Measurements from ENCODE around the gene ATP2C2.
"Not testable (repeated sequence)": the region's sequence is repeated elsewhere in the genome, so short reads cannot be mapped to it uniquely, and the experiment has no call there.

ATP2C2 gene

DNA sequence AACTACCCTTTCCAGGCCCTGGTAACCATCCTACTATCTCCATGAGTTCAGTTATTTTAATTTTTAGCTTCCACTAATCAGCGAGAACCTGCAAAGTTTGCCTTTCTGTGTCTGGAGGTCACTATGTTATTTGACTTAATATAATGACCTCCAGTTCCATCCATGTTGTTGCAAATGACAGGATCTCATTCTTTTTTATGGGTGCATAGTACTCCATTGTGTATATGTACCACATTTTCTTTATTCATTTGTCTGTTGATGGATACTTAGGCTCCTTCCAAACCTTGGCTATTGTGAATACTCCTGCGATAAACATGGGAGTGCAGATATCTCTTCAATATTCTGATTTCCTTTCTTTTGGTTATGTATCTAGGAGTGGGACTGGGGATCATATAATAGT, 31.6 kb downstream of the ATP2C2 start:
- DNase-seq, result not testable (repeated sequence)

DNA sequence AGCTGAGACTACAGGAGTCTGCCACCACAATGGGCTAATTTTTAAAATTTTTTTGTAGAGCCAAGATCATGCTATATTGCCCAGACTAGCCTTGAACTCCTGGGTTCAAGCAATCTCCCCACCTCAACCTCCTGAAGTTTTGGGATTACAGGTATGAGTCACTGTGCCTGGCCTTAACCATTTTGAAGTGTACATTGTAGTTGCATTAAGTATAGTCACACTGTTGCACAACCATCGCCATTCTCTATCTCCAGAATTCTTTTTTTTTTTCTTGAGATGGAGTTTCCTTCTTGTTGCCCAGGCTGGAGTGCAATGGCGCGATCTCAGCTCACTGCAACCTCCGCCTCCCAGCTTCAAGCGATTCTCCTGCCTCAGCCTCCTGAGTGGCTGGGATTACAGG, 35.1 kb downstream of the ATP2C2 start:
- DNase-seq, result not testable (repeated sequence)

DNA sequence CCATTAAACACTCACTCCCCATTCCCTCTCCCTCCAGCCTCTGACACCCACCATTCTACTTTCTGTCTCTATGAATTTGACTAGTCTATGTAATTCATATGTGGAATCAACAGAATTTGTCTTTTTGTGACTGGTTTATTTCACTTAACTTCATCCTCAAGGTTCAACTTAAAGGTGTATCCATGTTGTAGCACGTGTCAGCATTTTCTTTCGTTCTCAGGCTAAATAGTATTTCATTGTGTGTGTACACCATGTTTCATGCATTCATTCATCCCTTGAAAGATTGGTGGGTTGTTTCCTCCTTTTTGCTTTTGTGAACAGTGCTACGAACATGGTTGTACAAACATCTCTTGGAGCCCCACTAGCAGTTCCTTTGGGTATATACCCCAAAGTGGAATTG, 36.0 kb downstream of the ATP2C2 start:
- DNase-seq, result no peak

DNA sequence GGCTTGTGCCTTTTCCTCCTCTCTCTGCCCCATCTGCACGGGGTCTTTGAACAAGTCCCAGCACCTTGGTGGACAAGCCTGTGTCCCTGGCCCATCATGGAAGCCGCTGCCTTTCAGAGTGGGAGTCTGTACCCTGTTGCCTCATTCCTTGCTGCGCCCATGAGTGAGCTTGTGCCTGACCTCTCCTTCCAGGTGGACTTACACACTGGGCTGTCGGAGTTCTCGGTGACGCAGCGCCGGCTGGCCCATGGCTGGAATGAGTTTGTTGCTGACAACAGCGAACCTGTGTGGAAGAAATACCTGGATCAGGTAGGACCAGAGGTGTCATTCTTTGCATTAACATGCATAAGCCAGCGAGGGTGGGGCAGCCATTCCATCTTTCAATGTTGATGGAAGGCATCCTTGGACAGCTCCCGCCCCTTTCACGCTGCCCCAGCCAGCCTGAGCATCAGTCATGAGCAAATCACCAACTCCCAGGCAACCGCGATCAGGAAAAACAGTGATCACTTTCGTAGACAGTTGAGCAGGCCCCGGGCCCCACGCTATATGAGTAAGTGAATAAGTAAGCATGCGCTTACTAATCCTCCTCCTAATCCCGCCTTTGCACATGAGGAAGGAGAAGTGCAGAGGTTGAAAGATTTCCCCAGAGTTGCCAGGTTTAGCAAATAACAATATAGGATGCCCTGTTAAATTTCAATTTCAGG, 36.8 kb downstream of the ATP2C2 start:
- DNase-seq, result no peak

DNA sequence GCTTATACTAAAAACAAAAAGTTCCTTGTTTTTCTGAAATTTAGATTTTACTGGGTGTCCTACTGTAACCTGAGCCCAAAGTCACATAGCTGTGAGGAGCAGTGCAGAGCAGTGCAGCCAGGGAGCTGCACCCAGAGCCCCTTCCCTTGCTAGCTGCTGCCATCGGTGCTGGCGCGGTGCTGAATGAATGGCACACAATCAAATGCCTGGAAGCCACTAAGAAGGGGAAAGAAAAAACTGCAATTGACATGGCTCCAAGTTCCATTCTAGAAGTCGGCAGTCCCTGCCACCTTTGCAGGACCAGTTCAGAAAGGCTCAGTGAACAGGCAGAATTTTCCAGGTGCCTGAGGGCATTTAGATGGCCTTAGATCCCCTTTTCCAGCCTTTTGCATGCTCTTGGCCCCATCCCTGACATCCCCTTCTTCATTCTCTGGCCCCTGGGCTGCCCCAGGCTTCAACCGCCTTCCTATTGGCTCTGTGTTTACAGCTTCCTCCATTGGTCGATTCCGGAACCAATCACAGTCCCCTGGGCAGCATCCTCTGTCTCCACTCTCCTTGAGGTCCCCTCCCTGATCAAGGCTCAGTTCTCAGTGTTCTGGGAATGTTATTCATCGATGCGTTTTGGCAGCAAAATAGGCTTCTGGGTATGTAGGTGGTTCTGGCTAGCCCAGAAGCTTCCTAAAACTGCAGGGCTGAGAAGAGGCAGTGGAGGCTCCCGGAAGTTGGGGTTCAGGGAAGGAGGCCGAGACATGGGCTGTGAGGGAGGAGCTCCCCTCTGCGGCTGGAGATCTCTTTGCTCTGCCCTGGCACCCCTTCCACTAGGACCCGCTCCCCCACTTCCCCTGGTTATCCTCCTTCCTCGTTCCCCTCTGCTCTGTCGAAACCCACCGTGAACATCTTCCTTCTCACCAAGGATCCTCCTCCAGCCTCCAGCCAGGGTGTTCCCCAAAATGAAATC, 37.9 kb downstream of the ATP2C2 start:
- DNase-seq, result no peak

DNA sequence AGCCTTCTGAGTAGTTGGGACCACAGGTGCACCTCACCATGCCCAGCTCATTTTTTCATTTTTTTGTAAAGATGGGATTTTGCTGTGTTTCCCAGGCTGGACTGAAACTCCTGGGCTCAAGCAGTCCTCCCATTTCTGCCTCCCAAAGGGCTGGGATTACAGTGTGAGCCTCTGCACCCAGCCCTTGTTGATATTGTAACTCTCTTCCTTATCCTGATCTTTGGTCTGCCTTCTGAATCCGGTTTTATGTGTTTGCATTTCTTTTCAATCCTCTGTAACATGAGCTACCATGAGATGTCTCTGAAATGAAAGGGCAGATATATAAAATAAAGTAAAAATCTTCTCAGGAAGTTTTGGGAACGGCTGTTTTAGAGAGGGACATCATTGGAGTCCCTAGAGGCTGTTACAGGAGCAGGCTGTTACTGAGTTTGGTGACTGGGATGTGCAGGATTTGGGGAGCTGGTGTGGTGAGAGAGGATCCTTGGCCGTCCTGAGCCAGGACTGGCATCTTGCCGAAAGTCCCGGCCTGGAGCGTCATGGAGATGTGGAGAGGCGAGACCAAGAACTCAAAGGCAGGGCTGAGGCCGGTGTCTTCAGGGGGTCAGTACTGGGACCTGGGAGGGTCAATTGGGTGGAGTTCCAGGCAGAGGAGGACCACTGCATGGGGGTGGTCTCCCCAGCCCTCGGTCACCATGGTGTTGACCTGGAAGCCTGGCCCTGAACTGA, 39.4 kb downstream of the ATP2C2 start:
- DNase-seq, result no peak

DNA sequence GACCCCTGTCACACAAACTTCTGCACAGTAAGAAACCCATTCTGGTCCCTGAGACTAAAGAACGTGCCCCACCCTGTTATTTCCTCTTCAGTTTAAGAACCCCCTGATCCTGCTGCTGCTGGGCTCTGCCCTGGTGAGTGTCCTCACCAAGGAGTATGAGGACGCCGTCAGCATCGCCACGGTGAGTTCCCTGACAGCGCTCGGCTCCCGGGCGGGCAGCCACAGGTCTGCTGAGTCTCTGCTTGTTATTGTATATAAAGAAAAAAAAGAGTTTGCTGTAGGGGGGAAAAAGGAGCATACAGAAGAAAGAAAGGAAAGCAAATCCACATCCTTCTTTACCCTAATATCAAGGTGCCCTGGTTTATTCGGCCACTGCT, 40.0 kb downstream of the ATP2C2 start:
- no peak for DNase-seq

DNA sequence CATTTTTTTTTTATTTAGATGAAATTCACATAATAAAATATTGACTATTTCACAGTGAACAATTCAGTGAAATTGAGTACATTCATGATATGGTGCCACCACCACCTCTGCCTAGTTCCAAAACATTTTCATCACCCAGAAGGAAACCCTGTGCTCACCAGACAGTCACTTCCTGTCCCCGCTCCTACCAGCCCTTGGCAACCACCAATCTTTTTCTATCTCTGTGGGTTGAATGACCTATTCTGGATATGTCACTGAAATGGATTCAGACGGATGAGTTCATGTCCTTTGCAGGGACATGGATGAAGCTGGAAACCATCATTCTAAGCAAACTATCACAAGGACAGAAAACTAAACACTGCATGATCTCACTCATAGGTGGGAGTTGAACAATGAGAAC, 40.5 kb downstream of the ATP2C2 start:
- DNase-seq, result no peak

DNA sequence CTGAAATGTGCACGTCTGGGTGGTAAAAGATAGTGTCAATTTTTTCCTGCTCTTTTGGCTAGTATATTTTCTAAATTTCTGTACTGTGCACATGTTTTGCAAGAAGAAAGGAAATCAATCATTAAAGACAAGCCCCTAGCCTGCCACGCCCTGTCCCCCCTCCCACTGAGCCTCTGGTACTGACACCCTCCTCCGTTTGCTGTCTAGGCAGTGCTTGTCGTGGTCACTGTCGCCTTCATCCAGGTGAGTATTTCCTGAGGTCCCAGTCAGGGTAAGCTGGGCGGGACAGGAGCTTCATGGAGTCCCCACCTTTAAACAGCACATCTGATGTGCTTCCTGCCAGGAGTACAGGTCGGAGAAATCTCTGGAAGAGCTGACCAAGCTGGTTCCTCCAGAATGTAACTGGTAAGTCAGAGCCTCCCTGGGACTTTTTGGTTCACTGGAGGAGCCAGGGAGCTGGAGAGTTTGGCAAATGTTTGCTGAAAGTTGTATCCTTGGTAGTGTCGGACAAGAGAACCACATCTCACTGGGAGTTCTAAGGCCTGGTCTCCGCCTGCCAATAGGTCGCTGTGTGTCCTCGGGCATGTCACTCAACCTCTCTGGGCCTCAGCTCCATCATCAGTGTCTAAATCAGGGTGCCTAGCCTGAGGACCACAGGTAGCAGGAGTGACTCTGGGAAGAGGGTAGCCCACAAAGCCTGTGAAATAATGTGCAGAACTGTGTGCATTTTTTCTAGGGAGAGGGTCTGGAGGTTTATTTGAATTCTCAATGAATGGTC, 42.2 kb downstream of the ATP2C2 start:
- DNase-seq, result no peak

DNA sequence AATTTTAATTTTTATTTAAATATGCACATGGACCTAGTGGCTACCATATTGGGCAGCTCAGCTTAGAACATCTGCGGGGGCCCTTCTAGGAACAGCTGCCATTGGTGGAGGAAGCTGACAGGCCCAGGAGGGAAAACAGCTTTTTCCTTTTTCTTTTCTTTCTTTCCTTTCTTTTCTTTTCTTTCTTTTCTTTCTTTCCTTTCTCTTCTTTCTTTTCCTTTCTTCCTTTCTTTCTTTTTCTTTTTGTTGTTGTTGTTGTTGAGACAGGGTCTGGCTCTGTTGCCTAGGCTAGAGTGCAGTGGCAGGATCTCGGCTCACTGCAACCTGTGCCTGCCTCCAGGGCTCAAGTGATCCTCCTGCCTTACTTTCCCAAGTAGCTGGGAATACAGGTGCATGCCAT, 43.4 kb downstream of the ATP2C2 start:
- no peak for DNase-seq

DNA sequence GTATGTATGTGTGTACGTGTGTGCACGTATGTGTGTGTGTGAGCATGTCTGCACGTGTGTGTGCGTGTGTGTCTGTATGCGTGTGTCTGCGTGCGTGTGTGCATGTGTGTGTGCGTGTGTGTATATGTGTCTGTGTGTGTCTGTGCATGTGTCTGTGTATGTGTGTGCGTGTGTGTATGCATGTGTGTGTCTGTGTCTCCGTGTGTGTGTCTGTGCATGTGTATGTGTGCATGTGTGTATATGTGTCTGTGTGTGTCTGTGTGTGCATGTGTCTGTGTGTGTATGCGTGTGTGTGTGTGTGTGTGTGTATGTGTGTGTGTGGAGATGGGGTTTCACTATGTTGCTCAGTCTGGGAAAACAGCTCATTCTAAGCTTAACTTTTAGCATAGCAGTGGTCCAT, 43.9 kb downstream of the ATP2C2 start:
- no peak for DNase-seq

DNA sequence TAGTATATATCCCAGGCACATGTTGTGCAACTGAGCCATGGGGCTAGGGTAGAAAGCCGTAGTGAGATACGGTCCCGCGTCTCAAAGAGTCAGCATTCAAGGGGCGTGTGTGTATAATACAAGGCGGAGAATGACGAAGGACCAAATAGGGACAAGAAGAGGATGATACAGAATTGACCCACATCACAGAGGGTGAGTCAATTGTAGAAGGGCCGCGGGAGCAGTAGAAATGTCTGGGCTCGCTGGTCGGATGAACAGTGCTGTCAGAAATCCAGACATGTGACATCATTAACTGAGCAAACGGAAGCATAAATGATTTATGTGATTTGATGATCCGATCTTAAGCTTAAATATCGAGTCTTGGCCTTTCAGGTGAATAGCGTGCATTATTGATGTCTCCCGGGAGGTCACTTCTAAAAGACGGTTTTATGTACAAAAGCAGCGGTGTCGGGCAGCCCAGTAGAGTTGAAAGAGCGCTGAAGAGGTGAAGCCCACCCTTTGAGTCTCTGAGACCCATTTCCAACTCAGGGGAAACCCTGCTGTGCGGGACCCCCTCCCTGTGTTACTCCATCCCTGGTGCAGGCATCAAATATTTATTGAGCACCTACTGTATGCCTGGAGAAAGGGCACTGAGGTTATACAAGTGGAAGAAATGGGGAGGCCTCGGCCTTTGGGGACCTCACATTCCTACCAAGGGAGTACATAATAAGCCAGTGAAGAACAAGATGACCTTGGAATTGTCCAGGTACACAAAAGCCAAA, 45.1 kb downstream of the ATP2C2 start:
- no peak for DNase-seq

DNA sequence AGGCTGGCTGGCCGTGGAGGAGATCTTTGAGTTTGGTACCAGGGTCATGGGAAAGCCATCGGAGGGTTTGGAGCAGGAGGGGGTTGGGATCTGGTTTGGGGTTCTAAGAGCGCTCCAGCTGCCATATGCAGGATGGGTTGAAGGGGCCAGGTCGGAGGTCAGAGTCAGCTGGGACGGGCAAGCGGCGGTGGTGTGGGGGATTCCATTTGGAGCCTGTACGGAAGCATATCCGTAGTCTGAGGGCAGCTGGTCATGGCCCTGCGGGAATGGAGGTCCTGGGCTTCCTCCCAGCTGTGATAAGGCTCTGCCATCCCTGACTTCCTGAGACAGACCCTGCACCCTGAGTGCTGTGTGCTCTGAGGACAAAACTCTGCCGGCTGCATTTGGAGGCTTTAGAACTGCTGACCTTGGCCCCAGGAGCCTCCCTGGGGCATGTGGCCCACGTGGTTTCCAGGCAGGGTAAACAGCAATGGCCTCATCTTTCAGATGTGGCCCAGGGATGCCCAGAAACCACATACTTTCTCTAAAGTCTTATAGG, 46.5 kb downstream of the ATP2C2 start:
- no peak for DNase-seq

DNA sequence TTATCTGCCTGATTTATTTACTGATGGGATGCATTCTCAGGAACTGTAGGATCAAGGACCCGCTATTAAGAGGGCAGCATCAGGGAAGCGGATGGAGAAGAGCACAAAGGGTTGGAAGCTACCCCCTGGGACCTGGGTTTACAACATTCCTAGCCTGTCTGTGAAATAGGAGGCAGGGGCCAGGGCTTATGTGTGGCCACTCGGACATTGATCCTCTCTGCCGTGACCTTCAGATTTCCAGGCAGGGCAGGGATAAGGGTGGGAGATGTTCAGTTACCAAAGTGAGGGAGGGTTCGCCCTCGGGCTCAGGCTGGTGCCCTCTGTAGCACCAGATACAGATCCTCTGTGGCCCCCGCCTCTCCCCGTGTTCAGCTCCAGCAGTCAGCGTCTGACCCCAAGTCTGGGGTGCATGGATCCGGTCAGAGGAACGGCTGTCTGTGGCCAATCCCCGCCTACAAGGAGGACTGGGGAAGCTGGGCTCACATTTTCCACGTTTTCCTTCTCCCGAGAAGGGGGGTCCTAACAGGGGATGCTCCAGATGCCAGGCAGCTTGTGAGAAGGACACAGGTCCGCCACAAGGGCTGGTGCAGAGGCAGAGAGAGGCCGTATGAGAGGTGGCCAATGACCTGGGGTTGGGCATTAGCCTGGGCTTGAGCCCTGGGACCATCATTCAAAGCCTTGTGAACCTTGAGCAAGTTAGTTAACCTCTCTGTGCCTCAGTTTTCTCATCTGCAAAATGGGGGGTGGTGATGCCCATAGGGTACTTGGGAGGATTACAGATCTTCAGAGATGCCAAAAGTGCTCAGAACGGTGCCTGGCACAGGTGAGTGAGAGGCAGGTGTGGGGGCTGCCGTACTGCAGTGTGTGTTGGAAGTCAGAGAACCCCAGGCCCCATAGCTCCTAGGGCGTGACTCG, 48.3 kb downstream of the ATP2C2 start:
- DNase-seq, result no peak

DNA sequence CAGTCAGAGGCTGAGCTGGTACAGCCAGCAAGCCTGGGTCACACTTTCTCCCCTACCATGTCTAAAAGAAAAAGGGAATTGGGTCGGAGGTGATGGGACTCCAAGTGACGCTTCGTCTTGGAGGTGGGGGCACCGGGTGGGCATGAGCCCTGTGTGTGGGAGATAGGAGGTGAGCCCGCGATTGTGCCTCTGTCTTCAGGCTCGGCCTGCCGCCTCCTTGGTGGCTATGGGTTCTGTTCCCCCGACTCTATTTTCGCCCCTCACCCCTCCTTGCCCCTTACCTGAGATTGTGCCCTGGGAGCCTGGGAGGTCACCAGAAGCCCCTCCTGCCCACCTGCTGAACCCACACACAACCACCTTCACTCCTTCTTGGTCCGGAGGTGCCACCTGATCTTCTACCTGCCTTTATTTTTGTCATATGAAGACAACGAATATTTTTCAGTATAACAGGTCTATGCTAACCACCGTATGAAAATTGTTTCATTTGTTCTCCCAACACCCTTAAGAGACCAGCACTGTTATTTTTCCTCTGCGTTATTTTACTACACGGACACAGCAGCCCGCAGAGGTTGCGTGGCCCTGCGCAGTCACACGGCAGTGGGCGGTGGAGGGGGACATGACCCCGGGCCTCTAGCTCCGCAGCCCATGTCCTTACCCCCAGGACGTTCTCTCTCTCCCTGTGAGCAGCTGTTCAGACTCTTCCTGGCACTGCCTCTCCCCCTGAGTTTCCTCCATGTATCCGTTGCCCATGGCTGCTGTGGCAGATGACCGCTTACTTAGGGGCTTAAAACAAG, 49.9 kb downstream of the ATP2C2 start:
- no peak for DNase-seq

DNA sequence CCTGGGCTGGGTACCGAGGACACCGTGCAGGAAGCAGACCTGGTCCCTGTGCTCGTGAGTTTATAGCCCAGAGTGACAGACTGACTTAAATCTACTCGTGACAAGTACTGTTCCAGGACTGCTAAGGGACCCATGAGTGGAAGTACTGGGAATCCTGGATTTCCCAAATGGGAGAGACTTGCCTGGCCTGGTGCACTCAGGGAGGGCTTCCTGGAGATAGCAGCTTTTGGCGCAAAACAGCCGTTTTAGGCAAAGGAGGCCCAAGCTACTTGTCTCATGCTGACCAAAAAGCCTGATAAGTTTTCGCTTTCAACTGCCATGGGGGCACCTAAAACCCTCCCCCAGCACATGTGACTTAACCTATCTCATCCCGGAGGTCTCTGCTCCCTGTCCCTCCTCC, 51.4 kb downstream of the ATP2C2 start:
- no peak for DNase-seq

DNA sequence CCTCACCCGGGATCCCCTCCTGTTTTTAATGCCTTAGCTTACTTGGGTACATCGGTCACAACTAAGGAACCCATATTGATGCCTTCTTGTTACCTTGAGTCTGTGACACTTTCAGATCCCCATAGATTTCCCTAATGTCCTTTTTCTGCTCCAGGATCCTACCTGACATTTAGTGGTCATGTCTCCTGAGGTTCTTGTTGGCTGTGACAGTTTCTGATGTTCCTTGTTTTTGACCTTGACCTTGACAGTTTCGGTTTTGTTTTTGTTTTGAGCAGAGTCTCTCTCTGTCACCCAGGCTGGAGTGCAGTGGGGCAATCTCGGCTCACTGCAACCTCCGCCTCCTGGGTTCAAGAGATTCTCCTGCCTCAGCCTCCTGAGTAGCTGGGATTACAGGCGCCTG, 52.2 kb downstream of the ATP2C2 start:
- not testable (repeated sequence) for DNase-seq

DNA sequence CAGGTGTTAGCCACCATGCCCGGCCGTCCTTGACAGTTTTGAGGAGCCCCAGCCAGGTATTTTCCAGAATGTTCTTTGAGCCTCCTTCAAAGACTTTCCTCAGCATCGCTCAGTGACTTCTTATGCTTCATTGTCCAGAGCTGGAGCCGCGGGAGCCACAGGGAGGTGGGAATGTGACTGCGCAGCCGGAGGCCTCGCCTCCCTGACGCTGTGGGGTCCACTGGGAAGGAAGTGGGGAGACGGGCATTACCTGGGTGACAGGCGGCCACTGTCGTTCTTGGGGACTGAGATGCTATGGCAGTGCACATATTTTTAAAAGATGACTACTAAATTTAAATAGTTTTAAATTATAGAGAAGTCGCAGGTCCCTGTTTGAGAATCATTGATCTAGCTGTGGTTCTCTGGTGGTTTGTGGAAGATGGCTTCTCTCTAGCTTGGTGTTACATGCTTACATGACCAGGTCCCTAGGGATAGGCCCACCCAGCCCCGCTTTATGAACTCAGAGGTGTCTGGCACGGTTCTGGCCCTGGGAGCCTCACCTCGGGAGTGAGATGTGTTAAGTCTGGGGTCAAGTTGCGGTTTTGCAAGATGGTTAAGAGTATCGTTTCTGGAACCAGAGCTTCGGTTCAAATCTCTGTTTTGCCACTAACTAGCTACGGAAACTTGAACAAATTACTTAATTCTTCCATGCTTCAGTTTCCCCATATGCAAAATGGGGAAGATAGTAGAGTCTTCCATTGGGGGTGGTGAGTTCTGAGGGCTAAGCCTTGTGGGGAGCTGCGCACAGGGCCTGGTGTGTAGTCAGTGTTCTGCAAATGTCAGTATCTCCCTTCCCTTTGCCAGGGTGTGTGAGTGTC, 53.0 kb downstream of the ATP2C2 start:
- no peak for DNase-seq

DNA sequence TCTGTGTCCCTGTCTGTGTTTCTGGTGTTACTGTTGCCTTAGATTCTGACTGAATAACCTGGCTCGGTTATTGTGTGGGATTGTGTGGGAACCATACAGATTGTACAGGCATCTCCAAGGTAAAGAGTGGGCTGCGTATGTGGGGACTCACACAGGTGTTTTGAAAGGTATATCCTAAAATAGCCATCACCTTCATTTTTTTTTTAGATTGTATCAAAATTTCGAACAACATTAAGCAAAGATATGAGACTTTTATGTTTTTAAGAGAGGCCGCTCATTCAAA, 53.5 kb downstream of the ATP2C2 start:
- DNase-seq, result no peak
